ENCODE results near the gene EYA3.

Gene EYA3

GRCh38 chr1:28088168-28088961 lies at the start of gene EYA3:
EYA3 (minus strand) TSS chr1:28088610; CDS start chr1:28058026, 30,584 bp downstream.
- peak; percentile 98 for DNase-seq

GRCh38 chr1:28136922-28137613 lies 48.7 kb upstream of the EYA3 start:
- no peak for DNase-seq

GRCh38 chr1:28136169-28136921 lies 47.9 kb upstream of the EYA3 start:
- DNase-seq = no peak

GRCh38 chr1:28135371-28136168 lies 47.2 kb upstream of the EYA3 start:
- no peak for DNase-seq

GRCh38 chr1:28134651-28135207 lies 46.3 kb upstream of the EYA3 start:
- no peak for DNase-seq

- DNase-seq = no peak
Measured at GRCh38 chr1:28132171-28133167, 44.1 kb upstream of the EYA3 start.

- DNase-seq = no peak
Measured at GRCh38 chr1:28130901-28131300, 42.5 kb upstream of the EYA3 start.

- no peak for DNase-seq
Measured at GRCh38 chr1:28129150-28129549, 40.7 kb upstream of the EYA3 start.

GRCh38 chr1:28127617-28128257 lies 39.3 kb upstream of the EYA3 start:
- peak; percentile 11 for DNase-seq

- peak; percentile 19 for DNase-seq
Measured at GRCh38 chr1:28126783-28127490, 38.5 kb upstream of the EYA3 start.

- no peak for DNase-seq
Measured at GRCh38 chr1:28126212-28126611, 37.8 kb upstream of the EYA3 start.

GRCh38 chr1:28123461-28123961 lies 35.1 kb upstream of the EYA3 start:
- DNase-seq = no peak

GRCh38 chr1:28122183-28122582 lies 33.8 kb upstream of the EYA3 start:
- no peak for DNase-seq

- no peak for DNase-seq
Measured at GRCh38 chr1:28119556-28119955, 31.1 kb upstream of the EYA3 start.

- DNase-seq = no peak
Measured at GRCh38 chr1:28118640-28119307, 30.4 kb upstream of the EYA3 start.

- peak; percentile 48 for DNase-seq
Measured at GRCh38 chr1:28115267-28115666, 26.9 kb upstream of the EYA3 start.

GRCh38 chr1:28114844-28115243 lies 26.4 kb upstream of the EYA3 start:
- DNase-seq = no peak

- no peak for DNase-seq
Measured at GRCh38 chr1:28113242-28113572, 24.8 kb upstream of the EYA3 start.
